Panc1 (cell line): ENCODE measurements around the gene ARG2. TPM values are rescaled to one million over a fixed set of nuclear protein-coding genes. Genes with fewer than 3 reads are reported as not detected.

Source experiments
- ATAC-seq: fragments of 200-7000 bp; cut with Tn5 transposase; 2 replicates; pipeline ENCODE4 v1.9.1; 2020; ENCODE audit warnings: mild to moderate bottlenecking, moderate library complexity
- BruUV-seq: library from RNA; stranded (reverse); fragments of 400-500 nt; replicated peaks from 2 replicates; lab custom pipeline; 2021; lab: Mats Ljungman, UMichigan
- CTCF ChIA-PET: fragments of 300-600 bp; sonication (Branson Sonifier 250); formaldehyde crosslinking; loops from one replicate; lab custom pipeline; 2022; ENCODE audit warnings: antibody characterized with exemption; lab: Charles Lee
- POLR2A ChIA-PET: fragments of 300-600 bp; sonication (Branson Sonifier 250); formaldehyde crosslinking; loops from one replicate; lab custom pipeline; 2022; ENCODE audit warnings: antibody characterized with exemption; lab: Charles Lee
- DNase-seq: peaks from one replicate; pipeline ENCODE4 v3.0.0-alpha.2; 2010; ENCODE audit warnings: low read depth, low spot score
- H3K27ac ChIP-seq: 2 replicates; pipeline ENCODE4 v1.5.1; 2011; ENCODE audit warnings: mild to moderate bottlenecking, low read length, inconsistent platforms
- H3K27me3 ChIP-seq: fragments of 200-500 bp; sonication (Bioruptor generic); 2 replicates; pipeline ENCODE4 v1.6.0; 2014; ENCODE audit warnings: low read length, inconsistent platforms; ENCODE audit not compliant: control insufficient read depth, insufficient read depth
- H3K36me3 ChIP-seq: fragments of 200-500 bp; sonication (Bioruptor generic); 2 replicates; pipeline ENCODE4 v1.5.1; 2014; ENCODE audit warnings: inconsistent platforms, mild to moderate bottlenecking, low read length, moderate library complexity; ENCODE audit not compliant: control insufficient read depth, insufficient read depth
- H3K4me1 ChIP-seq: 2 replicates; pipeline ENCODE4 v1.5.1; 2011; ENCODE audit warnings: inconsistent platforms, mild to moderate bottlenecking, low read length, moderate library complexity; ENCODE audit not compliant: control insufficient read depth, insufficient read depth
- H3K4me3 ChIP-seq, 2 experiments: 2 replicates each; pipeline ENCODE4 v1.5.1; 2011 to 2012; ENCODE audit warnings: low read depth in 2 of 2, low read length in 2 of 2, mild to moderate bottlenecking in 2 of 2, inconsistent platforms in 1 of 2, moderate library complexity in 1 of 2
- H3K9me3 ChIP-seq: fragments of 200-500 bp; sonication (Bioruptor generic); 2 replicates; pipeline ENCODE4 v1.5.1; 2014; ENCODE audit warnings: low read depth, mild to moderate bottlenecking, inconsistent platforms, low read length, moderate library complexity; ENCODE audit not compliant: control insufficient read depth, insufficient read depth
- POLR2AphosphoS5 ChIP-seq: IDR thresholded peaks from 2 replicates; pipeline ENCODE4 v1.6.1; 2012; ENCODE audit warnings: mild to moderate bottlenecking, low read depth, low read length, moderate library complexity
- SIN3A ChIP-seq: IDR thresholded peaks from 2 replicates; pipeline ENCODE4 v1.6.1; 2012; ENCODE audit warnings: low read depth, mild to moderate bottlenecking, low read length, moderate library complexity, borderline replicate concordance; ENCODE audit not compliant: insufficient read depth
- TCF7L2 ChIP-seq: IDR thresholded peaks from 2 replicates; pipeline ENCODE4 v1.6.1; 2011; ENCODE audit warnings: mild to moderate bottlenecking, low read depth, low read length, inconsistent platforms
- in situ Hi-C: cut with HindIII; loops from 2 replicates; pipeline ENCODE4 v1.10.0; 2016; ENCODE audit warnings: low sequenced_read_pairs, low pct_unique_long_range_greater_than_20kb
- intact Hi-C: fragments of 100-400 bp; cut with micrococcal nuclease; formaldehyde crosslinking; loops from one replicate; pipeline ENCODE4 v1.10.0; 2022; ENCODE audit not compliant: unreplicated experiment
- total RNA-seq: library from RNA; stranded (reverse); gene quantifications from one replicate; pipeline ENCODE4 v1.2.1, GENCODE V29; 2021; ENCODE audit not compliant: unreplicated experiment
- TF ChIP-seq, protein P1 (sequence below): fragments of 450-650 bp; IDR thresholded peaks from 2 replicates; pipeline ENCODE4 v1.5.1; 2017; ENCODE audit warnings: mild to moderate bottlenecking
- TF ChIP-seq, protein P2 (sequence below), 2 experiments: IDR thresholded peaks; 2 replicates each; pipeline ENCODE4 v1.6.1; 2011 to 2012; ENCODE audit warnings: low read depth in 2 of 2, control low read depth in 1 of 2, low read length in 1 of 2, mild to moderate bottlenecking in 1 of 2, moderate library complexity in 1 of 2; ENCODE audit not compliant: insufficient read depth in 1 of 2

ARG2 gene
- total RNA-seq, 1 experiment from 2014 or later: 1.1 TPM

DNA sequence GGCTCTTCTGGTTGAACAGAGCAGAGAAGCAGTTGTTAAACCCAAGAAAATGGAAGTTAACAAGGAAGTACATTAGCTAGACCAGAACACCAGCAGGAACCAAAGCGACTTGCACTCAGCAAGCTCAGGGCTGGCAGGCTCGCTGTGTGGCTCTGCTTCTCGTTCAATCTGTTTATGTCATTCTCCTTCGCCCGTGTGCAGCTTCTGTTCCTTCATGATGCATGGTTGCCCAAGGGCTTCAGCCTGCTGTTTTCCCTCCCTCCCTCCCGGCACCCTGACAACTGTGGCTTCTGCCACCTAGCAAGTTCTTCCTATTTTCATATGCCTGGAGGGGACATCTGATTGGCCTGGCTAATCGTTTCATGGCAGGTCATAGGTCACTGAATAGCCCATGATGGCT, 44.9 kb upstream of the ARG2 start:
- H3K9me3 ChIP-seq: no peaks in the 10 kb centered on the region
- intact Hi-C loops: loop anchor here (5.0 kb wide), 1 partner anchor 48 kb away; no protein-coding TSS in a partner anchor
- DNase-seq (no peak), ATAC-seq (no peak)
- H3K4me3 ChIP-seq: no peak overlapping the region
- in situ Hi-C loops: no loop called here
- ChIA-PET POLR2A (no interaction called here), CTCF (no interaction called here)
- H3K36me3 ChIP-seq: no peaks in the 10 kb centered on the region
- TF ChIP-seq POLR2AphosphoS5: no peak
- TF ChIP-seq, protein P1, sequence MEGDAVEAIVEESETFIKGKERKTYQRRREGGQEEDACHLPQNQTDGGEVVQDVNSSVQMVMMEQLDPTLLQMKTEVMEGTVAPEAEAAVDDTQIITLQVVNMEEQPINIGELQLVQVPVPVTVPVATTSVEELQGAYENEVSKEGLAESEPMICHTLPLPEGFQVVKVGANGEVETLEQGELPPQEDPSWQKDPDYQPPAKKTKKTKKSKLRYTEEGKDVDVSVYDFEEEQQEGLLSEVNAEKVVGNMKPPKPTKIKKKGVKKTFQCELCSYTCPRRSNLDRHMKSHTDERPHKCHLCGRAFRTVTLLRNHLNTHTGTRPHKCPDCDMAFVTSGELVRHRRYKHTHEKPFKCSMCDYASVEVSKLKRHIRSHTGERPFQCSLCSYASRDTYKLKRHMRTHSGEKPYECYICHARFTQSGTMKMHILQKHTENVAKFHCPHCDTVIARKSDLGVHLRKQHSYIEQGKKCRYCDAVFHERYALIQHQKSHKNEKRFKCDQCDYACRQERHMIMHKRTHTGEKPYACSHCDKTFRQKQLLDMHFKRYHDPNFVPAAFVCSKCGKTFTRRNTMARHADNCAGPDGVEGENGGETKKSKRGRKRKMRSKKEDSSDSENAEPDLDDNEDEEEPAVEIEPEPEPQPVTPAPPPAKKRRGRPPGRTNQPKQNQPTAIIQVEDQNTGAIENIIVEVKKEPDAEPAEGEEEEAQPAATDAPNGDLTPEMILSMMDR: no peak
- no peak for TF ChIP-seq TCF7L2
- no peaks in the 10 kb centered on the region for H3K4me1 ChIP-seq
- H3K27ac ChIP-seq: no peak overlapping the region
- BruUV-seq: no TSS peak
- no peaks in the 10 kb centered on the region for H3K27me3 ChIP-seq

GRCh38 chr14:67575684-67576083, 44.0 kb upstream of the ARG2 start:
- in situ Hi-C loops: no loop called here
- Histone ChIP-seq H3K9me3 (no peaks in the 10 kb centered on the region), H3K27ac (no peak overlapping the region), H3K36me3 (no peaks in the 10 kb centered on the region), H3K27me3 (no peaks in the 10 kb centered on the region), H3K4me1 (no peaks in the 10 kb centered on the region), H3K4me3 (no peak overlapping the region)
- BruUV-seq: no TSS peak
- CTCF ChIA-PET: no interaction called here
- intact Hi-C loops: no loop called here
- TF ChIP-seq SIN3A (no peak), POLR2AphosphoS5 (no peak), TCF7L2 (no peak)
- TF ChIP-seq, protein P2, sequence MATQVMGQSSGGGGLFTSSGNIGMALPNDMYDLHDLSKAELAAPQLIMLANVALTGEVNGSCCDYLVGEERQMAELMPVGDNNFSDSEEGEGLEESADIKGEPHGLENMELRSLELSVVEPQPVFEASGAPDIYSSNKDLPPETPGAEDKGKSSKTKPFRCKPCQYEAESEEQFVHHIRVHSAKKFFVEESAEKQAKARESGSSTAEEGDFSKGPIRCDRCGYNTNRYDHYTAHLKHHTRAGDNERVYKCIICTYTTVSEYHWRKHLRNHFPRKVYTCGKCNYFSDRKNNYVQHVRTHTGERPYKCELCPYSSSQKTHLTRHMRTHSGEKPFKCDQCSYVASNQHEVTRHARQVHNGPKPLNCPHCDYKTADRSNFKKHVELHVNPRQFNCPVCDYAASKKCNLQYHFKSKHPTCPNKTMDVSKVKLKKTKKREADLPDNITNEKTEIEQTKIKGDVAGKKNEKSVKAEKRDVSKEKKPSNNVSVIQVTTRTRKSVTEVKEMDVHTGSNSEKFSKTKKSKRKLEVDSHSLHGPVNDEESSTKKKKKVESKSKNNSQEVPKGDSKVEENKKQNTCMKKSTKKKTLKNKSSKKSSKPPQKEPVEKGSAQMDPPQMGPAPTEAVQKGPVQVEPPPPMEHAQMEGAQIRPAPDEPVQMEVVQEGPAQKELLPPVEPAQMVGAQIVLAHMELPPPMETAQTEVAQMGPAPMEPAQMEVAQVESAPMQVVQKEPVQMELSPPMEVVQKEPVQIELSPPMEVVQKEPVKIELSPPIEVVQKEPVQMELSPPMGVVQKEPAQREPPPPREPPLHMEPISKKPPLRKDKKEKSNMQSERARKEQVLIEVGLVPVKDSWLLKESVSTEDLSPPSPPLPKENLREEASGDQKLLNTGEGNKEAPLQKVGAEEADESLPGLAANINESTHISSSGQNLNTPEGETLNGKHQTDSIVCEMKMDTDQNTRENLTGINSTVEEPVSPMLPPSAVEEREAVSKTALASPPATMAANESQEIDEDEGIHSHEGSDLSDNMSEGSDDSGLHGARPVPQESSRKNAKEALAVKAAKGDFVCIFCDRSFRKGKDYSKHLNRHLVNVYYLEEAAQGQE (IDR thresholded peaks at IDR 0.05; ENCODE audit: insufficient read depth in 1 of 2, low read depth in 2 of 2, low read length in 1 of 2): no peak
- TF ChIP-seq, protein P1: no peak
- ATAC-seq (no peak), DNase-seq (no peak)
- POLR2A ChIA-PET: no interaction called here
